Lung (tissue), 12 donors: ENCODE data around the gene ADGRD1. TPM values are rescaled to one million over a fixed set of nuclear protein-coding genes. Genes with fewer than 3 reads are reported as not detected.

Experiments used
- ATAC-seq: fragments of 200-7000 bp; cut with Tn5 transposase; one replicate; pipeline ENCODE4 v1.9.1; 2020; ENCODE audit warnings: moderate number of reproducible peaks; ENCODE audit not compliant: insufficient read depth, low FRiP score
- DNase-seq, 3 donors: peaks; one replicate each; pipeline ENCODE4 v3.0.0-alpha.2; 2013 to 2017
- H3K27ac ChIP-seq, 2 donors: one replicate each; pipeline ENCODE4 v1.5.1; 2013; ENCODE audit warnings: mild to moderate bottlenecking in 2 of 2, moderate library complexity in 2 of 2, control low read depth in 1 of 2, inconsistent platforms in 1 of 2, low read depth in 1 of 2, low read length in 1 of 2
- H3K27me3 ChIP-seq, 3 donors: one replicate each; pipeline ENCODE4 v1.5.1; 2013; ENCODE audit warnings: low read length in 2 of 3; ENCODE audit not compliant: control insufficient read depth in 3 of 3, insufficient read depth in 3 of 3
- H3K36me3 ChIP-seq, 4 donors: one replicate each; pipeline ENCODE4 v1.5.1; 2013; ENCODE audit warnings: low read length in 4 of 4, mild to moderate bottlenecking in 1 of 4, moderate library complexity in 1 of 4; ENCODE audit not compliant: control insufficient read depth in 4 of 4, insufficient read depth in 4 of 4
- H3K4me1 ChIP-seq, 5 donors: one replicate each; pipeline ENCODE4 v1.5.1; 2013; ENCODE audit warnings: low read length in 5 of 5, mild to moderate bottlenecking in 2 of 5, moderate library complexity in 1 of 5; ENCODE audit not compliant: control insufficient read depth in 5 of 5, insufficient read depth in 5 of 5
- H3K4me3 ChIP-seq: one replicate; pipeline ENCODE4 v1.5.1; 2013; ENCODE audit warnings: mild to moderate bottlenecking, control low read depth, moderate library complexity
- H3K9ac ChIP-seq, 2 donors: one replicate each; pipeline ENCODE4 v1.5.1; 2013; ENCODE audit warnings: low read length in 2 of 2, control low read depth in 1 of 2; ENCODE audit not compliant: insufficient read depth in 1 of 2
- H3K9me3 ChIP-seq, 4 donors: one replicate each; pipeline ENCODE4 v1.5.1; 2013; ENCODE audit warnings: low read length in 3 of 4, mild to moderate bottlenecking in 1 of 4, moderate library complexity in 1 of 4; ENCODE audit not compliant: control insufficient read depth in 4 of 4, insufficient read depth in 3 of 4
- CTCF ChIP-seq: IDR thresholded peaks from 2 replicates; pipeline ENCODE4 v1.5.1; 2012; ENCODE audit warnings: mild to moderate bottlenecking; ENCODE audit errors: control extremely low read depth, extremely low read depth
- WGBS, 2 donors: extraction: QIAGEN DNeasy Blood & Tissue Kit; methylation state at CpG; one replicate each; pipeline ENCODE4 v1.1.7; 2013; 5-methylcytosine and 5-hydroxymethylcytosine counted together
- polyA plus RNA-seq, 2 donors: library from polyadenylated mRNA; stranded (reverse); fragments of 200-250 nt; gene quantifications; one replicate each; pipeline ENCODE4 v1.2.1, GENCODE V29; 2013
- total RNA-seq, 2 donors: library from RNA; depleted of rRNA in 1 of 2; stranded (reverse); fragments of >200 nt in 1 of 2; gene quantifications; one replicate each; pipeline ENCODE4 v1.2.1, GENCODE V29; 2014 to 2021
- donor health status: control.
- donor health status: control.
- donor health status: Bipolar disorder and iron deficiency.
- donor health status: healthy.
- donor health status: DM: yes; HTN: yes; CAD: no.

Gene ADGRD1
- total and polyA plus RNA-seq, 4 donors: 23.5 to 85.6 (median 46.7) TPM

GRCh38 chr12:130911193-130911592, 42.5 kb upstream of the ADGRD1 start:
- DNase-seq: no peak
- 0 to 32% methylated on average over 1 of the region's 1 CpG for WGBS, 2 donors

GRCh38 chr12:130911933-130912332, 41.8 kb upstream of the ADGRD1 start:
- Histone ChIP-seq H3K4me1 (peaks cover 0 to 7% (median 0%) of the 10 kb centered on the region in 5 donors), H3K27ac (no peak overlapping the region), H3K4me3 (no peak overlapping the region), H3K9ac (no peak overlapping the region), H3K27me3 (peaks cover 0 to 4% (median 0%) of the 10 kb centered on the region in 3 donors), H3K36me3 (no peaks in the 10 kb centered on the region), H3K9me3 (peaks cover 0 to 2% (median 2%) of the 10 kb centered on the region in 4 donors)
- ATAC-seq (no peak), DNase-seq (no peak)
- no peak for TF ChIP-seq CTCF

More at GRCh38 chr12:130911193-130911592, 42.5 kb upstream of the ADGRD1 start:
- Histone ChIP-seq H3K4me3 (no peak overlapping the region), H3K27ac (no peak overlapping the region), H3K27me3 (peaks cover 0 to 4% (median 0%) of the 10 kb centered on the region in 3 donors), H3K9ac (no peak overlapping the region), H3K9me3 (peaks cover 0 to 2% (median 2%) of the 10 kb centered on the region in 4 donors), H3K4me1 (no peaks in the 10 kb centered on the region), H3K36me3 (no peaks in the 10 kb centered on the region)
- no peak for ATAC-seq
- no peak for TF ChIP-seq CTCF

GRCh38 chr12:130916241-130916911, 37.3 kb upstream of the ADGRD1 start:
- H3K4me3 ChIP-seq: no peak overlapping the region
- H3K27me3 ChIP-seq: peaks cover 0 to 4% (median 0%) of the 10 kb centered on the region in 3 donors
- no peak overlapping the region for H3K27ac ChIP-seq
- H3K4me1 ChIP-seq: peaks cover 0 to 14% (median 5%) of the 10 kb centered on the region in 5 donors
- peak overlapping the region in 1 of 2 donors; percentile 73 for H3K9ac ChIP-seq
- DNase-seq (peak; percentile 83 to 90 (median 86)), ATAC-seq (peak; percentile 86)
- no peaks in the 10 kb centered on the region for H3K36me3 ChIP-seq
- peaks cover 0 to 2% (median under 1%) of the 10 kb centered on the region in 4 donors for H3K9me3 ChIP-seq
- peak; percentile 98 for TF ChIP-seq CTCF
- WGBS, 2 donors: 14 to 22% methylated on average over 37 of the region's 37 CpGs
